GM13976 (cell line): Measurements from ENCODE around the gene FADS2.

Experiments used
- DNase-seq: peaks from one replicate; pipeline ENCODE4 v3.0.0; 2012; ENCODE audit warnings: low spot score
- CTCF ChIP-seq: IDR thresholded peaks from 2 replicates; pipeline ENCODE4 v1.5.1; 2012; ENCODE audit warnings: borderline replicate concordance, mild to moderate bottlenecking; ENCODE audit not compliant: insufficient read depth; ENCODE audit errors: extremely low read depth, missing control alignments, control extremely low read depth
- in situ Hi-C: fragments of 300-500 bp; cut with MboI; formaldehyde crosslinking; loops from one replicate; pipeline ENCODE4 v1.12.0; 2022; ENCODE audit warnings: low sequenced_read_pairs, mixed read lengths, inconsistent platforms; ENCODE audit not compliant: unreplicated experiment

The FADS2 gene

GRCh38 chr11:61864814-61865775 is 37.0 kb downstream of the FADS2 start:
- DNase-seq: no peak

GRCh38 chr11:61866231-61866957 is 38.3 kb downstream of the FADS2 start:
- in situ Hi-C loops: no loop called here
- DNase-seq: no peak
- TF ChIP-seq CTCF: no peak

More at GRCh38 chr11:61864814-61865775, 37.0 kb downstream of the FADS2 start:
- no peak for TF ChIP-seq CTCF
- in situ Hi-C loops: no loop called here

- DNase-seq: no peak
- in situ Hi-C loops: no loop called here
- no peak for TF ChIP-seq CTCF
These were observed 38.9 kb downstream of the FADS2 start for GRCh38 chr11:61866958-61867343.

GRCh38 chr11:61868571-61869428 is 40.7 kb downstream of the FADS2 start:
- in situ Hi-C loops: no loop called here
- TF ChIP-seq CTCF: no peak
- no peak for DNase-seq

GRCh38 chr11:61869429-61869707 is 41.3 kb downstream of the FADS2 start:
- no peak for TF ChIP-seq CTCF
- in situ Hi-C loops: no loop called here
- DNase-seq: no peak
